GM23338 (cell line): ENCODE data around the gene STRN3. TPM values are rescaled to one million over a fixed set of nuclear protein-coding genes. Genes with fewer than 3 reads are reported as not detected.

ENCODE experiments used
- ATAC-seq: fragments of 200-7000 bp; cut with Tn5 transposase; 3 replicates; pipeline ENCODE4 v1.9.1; 2020
- DNase-seq: peaks from one replicate; pipeline ENCODE4 v3.0.0-alpha.2; 2015; ENCODE audit warnings: low spot score
- H2AFZ ChIP-seq: fragments of 200-600 bp; sonication (generic); 2 replicates; pipeline ENCODE4 v1.8.0; 2016; ENCODE audit warnings: antibody characterized with exemption, mild to moderate bottlenecking, moderate library complexity
- H3F3A ChIP-seq: fragments of 200-600 bp; sonication (generic); replicated peaks from 2 replicates; pipeline ENCODE4 v1.8.0; 2017; ENCODE audit warnings: antibody characterized with exemption, mixed run types, low read depth
- H3K27ac ChIP-seq: fragments of 200-600 bp; sonication (generic); 2 replicates; pipeline ENCODE4 v1.6.1; 2016; ENCODE audit warnings: low read depth
- H3K27me3 ChIP-seq: fragments of 200-600 bp; sonication (generic); 2 replicates; pipeline ENCODE4 v1.8.0; 2016; ENCODE audit warnings: mild to moderate bottlenecking, mixed run types, moderate library complexity; ENCODE audit not compliant: insufficient read depth
- H3K36me3 ChIP-seq: fragments of 200-600 bp; sonication (generic); 2 replicates; pipeline ENCODE4 v1.8.0; 2016; ENCODE audit warnings: mild to moderate bottlenecking; ENCODE audit not compliant: insufficient read depth
- H3K4me1 ChIP-seq: fragments of 200-600 bp; sonication (generic); 2 replicates; pipeline ENCODE4 v1.8.0; 2016; ENCODE audit warnings: mild to moderate bottlenecking, moderate library complexity; ENCODE audit not compliant: insufficient read depth
- H3K4me2 ChIP-seq: fragments of 200-600 bp; sonication (generic); 2 replicates; pipeline ENCODE4 v1.7.1; 2017; ENCODE audit warnings: mixed run types
- H3K4me3 ChIP-seq: fragments of 200-600 bp; sonication (generic); 2 replicates; pipeline ENCODE4 v1.6.1; 2016; ENCODE audit warnings: mixed run types
- H3K79me2 ChIP-seq: fragments of 200-600 bp; sonication (generic); replicated peaks from 2 replicates; pipeline ENCODE4 v1.8.0; 2017; ENCODE audit warnings: mild to moderate bottlenecking; ENCODE audit not compliant: insufficient read depth
- H3K9me2 ChIP-seq: fragments of 200-600 bp; sonication (generic); 2 replicates; pipeline ENCODE4 v1.8.0; 2017; ENCODE audit not compliant: insufficient read depth
- H4K20me1 ChIP-seq: fragments of 200-600 bp; sonication (generic); replicated peaks from 2 replicates; pipeline ENCODE4 v1.8.0; 2017; ENCODE audit warnings: mild to moderate bottlenecking; ENCODE audit not compliant: insufficient read depth
- H3K27ac Mint-ChIP-seq: 2 replicates; pipeline ENCODE4 v1.8.0; 2020; ENCODE audit warnings: inconsistent platforms, mild to moderate bottlenecking, moderate library complexity, mixed read lengths
- H3K27me3 Mint-ChIP-seq: 3 replicates; pipeline ENCODE4 v1.8.0; 2022; ENCODE audit warnings: low read depth, mild to moderate bottlenecking, moderate library complexity, mixed read lengths, inconsistent platforms; ENCODE audit not compliant: insufficient read depth, poor library complexity
- H3K36me3 Mint-ChIP-seq: 3 replicates; pipeline ENCODE4 v1.8.0; 2021; ENCODE audit warnings: low read depth, mild to moderate bottlenecking, inconsistent platforms, moderate library complexity, mixed read lengths
- H3K4me1 Mint-ChIP-seq: 3 replicates; pipeline ENCODE4 v1.8.0; 2020; ENCODE audit warnings: mild to moderate bottlenecking, inconsistent platforms, mixed read lengths
- H3K4me3 Mint-ChIP-seq: 3 replicates; pipeline ENCODE4 v1.8.0; 2021; ENCODE audit warnings: moderate library complexity, mild to moderate bottlenecking, inconsistent platforms, mixed read lengths
- H3K9me3 Mint-ChIP-seq: 3 replicates; pipeline ENCODE4 v1.8.0; 2020; ENCODE audit warnings: moderate library complexity, mild to moderate bottlenecking, inconsistent platforms, mixed read lengths
- CTCF ChIP-seq, 2 experiments: fragments of 200-600 bp in 1 of 2; sonication (generic) in 1 of 2; conservative IDR thresholded peaks; 2 replicates each; pipeline versions ENCODE4 v1.5.1 to v1.6.1; 2016 to 2017; ENCODE audit warnings: antibody characterized with exemption in 2 of 2, low read depth in 2 of 2, mild to moderate bottlenecking in 2 of 2, moderate library complexity in 1 of 2
- EZH2phosphoT487 ChIP-seq: fragments of 200-600 bp; sonication (generic); IDR thresholded peaks from one replicate; pipeline ENCODE4 v1.8.1; 2018; ENCODE audit warnings: antibody characterized with exemption; ENCODE audit not compliant: unreplicated experiment
- JUNB ChIP-seq: IDR thresholded peaks from one replicate; pipeline ENCODE4 v1.6.1; 2016; ENCODE audit warnings: antibody characterized with exemption; ENCODE audit not compliant: unreplicated experiment
- POLR2AphosphoS5 ChIP-seq: IDR thresholded peaks from 2 replicates; pipeline ENCODE4 v1.6.1; 2016; ENCODE audit warnings: antibody characterized with exemption, low read depth
- REST ChIP-seq: IDR thresholded peaks from one replicate; pipeline ENCODE4 v1.6.1; 2018; ENCODE audit warnings: antibody characterized with exemption; ENCODE audit not compliant: unreplicated experiment
- polyA plus RNA-seq: library from polyadenylated mRNA; unstranded; fragments of >200 nt; fragmentation: Nextera tagmentation; extraction: Ambion mirVana; gene quantifications from 2 replicates; pipeline ENCODE4 v1.2.1, GENCODE V29; 2016
- total RNA-seq: library from RNA; depleted of rRNA; stranded (reverse); fragments of >200 nt; shearing (Covaris generic); gene quantifications from 2 replicates; pipeline ENCODE4 v1.2.3, GENCODE V29; 2014

STRN3 gene
- total and polyA plus RNA-seq, 2 experiments from 2014 or later = 35.0 to 40.6 TPM

GRCh38 chr14:30907659-30908057, 118.5 kb downstream of the STRN3 start (continued):
- TF ChIP-seq EZH2phosphoT487 = no peak
- TF ChIP-seq CTCF (conservative IDR thresholded peaks at IDR 0.05; ENCODE audit: low read depth in 2 of 2) = no peak
- no peak for TF ChIP-seq JUNB
- no peak for TF ChIP-seq REST

- H3K27ac ChIP-seq = no peak overlapping the region
- no peaks in the 10 kb centered on the region for H3K79me2 ChIP-seq
- no peaks in the 10 kb centered on the region for H3K9me3 Mint-ChIP-seq
- no peaks in the 10 kb centered on the region for H3K4me1 ChIP-seq
- DNase-seq (no peak), ATAC-seq (no peak)
- peaks cover 35% of the 10 kb centered on the region for H3K36me3 Mint-ChIP-seq
- H3F3A ChIP-seq = no peaks in the 10 kb centered on the region
- no peak overlapping the region for H2AFZ ChIP-seq
- H3K4me3 Mint-ChIP-seq = no peak overlapping the region
- H3K4me3 ChIP-seq = no peak overlapping the region
- no peaks in the 10 kb centered on the region for H3K4me1 Mint-ChIP-seq
- no peak overlapping the region for H3K4me2 ChIP-seq
- TF ChIP-seq CTCF (conservative IDR thresholded peaks at IDR 0.05; ENCODE audit: low read depth in 2 of 2) (peak in 1 of 2 experiments; percentile 34; a peak in 3 of 4 replicates), POLR2AphosphoS5 (no peak)
- H3K27ac Mint-ChIP-seq = no peak overlapping the region
- peaks cover 9% of the 10 kb centered on the region for H3K36me3 ChIP-seq
- no peaks in the 10 kb centered on the region for H3K27me3 ChIP-seq
- H4K20me1 ChIP-seq = no peaks in the 10 kb centered on the region; the same call in 1 of the 2 replicates
- no peaks in the 10 kb centered on the region for H3K27me3 Mint-ChIP-seq
- no peaks in the 10 kb centered on the region for H3K9me2 ChIP-seq
Measured at GRCh38 chr14:30906752-30907658, 119.2 kb downstream of the STRN3 start.
